GM13977 (cell line): ENCODE data around the gene ZNF816.
"Not testable (repeated sequence)": the region's sequence is repeated elsewhere in the genome, so short reads cannot be mapped to it uniquely, and the experiment has no call there.

ENCODE experiments used
- DNase-seq: peaks from one replicate; pipeline ENCODE4 v3.0.0; 2012; ENCODE audit warnings: low spot score
- CTCF ChIP-seq: IDR thresholded peaks from 2 replicates; pipeline ENCODE4 v1.5.1; 2012; ENCODE audit warnings: mild to moderate bottlenecking, control low read depth; ENCODE audit not compliant: insufficient read depth; ENCODE audit errors: extremely low read depth, missing control alignments
- in situ Hi-C: fragments of 300-500 bp; cut with MboI; formaldehyde crosslinking; loops from one replicate; pipeline ENCODE4 v1.12.0; 2022; ENCODE audit warnings: low sequenced_read_pairs, low pct_unique_long_range_greater_than_20kb, mixed read lengths, inconsistent platforms; ENCODE audit not compliant: unreplicated experiment

Gene ZNF816

GRCh38 chr19:52991484-52991883 lies 28.8 kb upstream of the ZNF816 start:
- TF ChIP-seq CTCF, result no peak
- in situ Hi-C loops, result no loop called here
- DNase-seq, result no peak

- no peak for DNase-seq
- no peak for TF ChIP-seq CTCF
- in situ Hi-C loops, result no loop called here
These were observed 28.2 kb upstream of the ZNF816 start for GRCh38 chr19:52990759-52991418.

GRCh38 chr19:52988506-52988905 lies 25.8 kb upstream of the ZNF816 start:
- DNase-seq, result no peak
- in situ Hi-C loops, result no loop called here
- no peak for TF ChIP-seq CTCF

- no peak for TF ChIP-seq CTCF
- in situ Hi-C loops, result no loop called here
- no peak for DNase-seq
These were observed 24.5 kb upstream of the ZNF816 start for GRCh38 chr19:52987221-52987620.

- in situ Hi-C loops, DNase-seq: not testable (repeated sequence)
These were observed 20.5 kb upstream of the ZNF816 start for GRCh38 chr19:52983167-52983566.

- in situ Hi-C loops, result no loop called here
- no peak for DNase-seq
- no peak for TF ChIP-seq CTCF
These were observed 18.6 kb upstream of the ZNF816 start for GRCh38 chr19:52981329-52981728.

GRCh38 chr19:52967772-52968171 lies 5.1 kb upstream of the ZNF816 start:
- no peak for DNase-seq
- in situ Hi-C loops, result no loop called here
- TF ChIP-seq CTCF, result no peak
